CD14-positive monocyte (primary cell): ENCODE results near the gene PAN3. TPM values are rescaled to one million over a fixed set of nuclear protein-coding genes. Genes with fewer than 3 reads are reported as not detected.

Experiments
- DNase-seq, 3 donors: peaks; one replicate each; pipeline ENCODE4 v3.0.0-alpha.2; 2011 to 2022
- H2AFZ ChIP-seq: 2 replicates; pipeline ENCODE4 v1.6.0; 2012; ENCODE audit warnings: mild to moderate bottlenecking, low read depth, low read length, inconsistent platforms; ENCODE audit not compliant: insufficient read depth, poor library complexity, severe bottlenecking
- H3K27ac ChIP-seq, 2 donors: 1 replicate in 1 of 2; 2 replicates in 1 of 2; pipeline ENCODE4 v1.5.1; 2012 to 2013; ENCODE audit warnings: low read length in 2 of 2, control low read depth in 1 of 2, inconsistent platforms in 1 of 2, low read depth in 1 of 2, mild to moderate bottlenecking in 1 of 2
- H3K27me3 ChIP-seq, 2 donors: one replicate each; pipeline versions ENCODE4 v1.6.0 to v1.6.1; 2011 to 2013; ENCODE audit warnings: low read length in 2 of 2; ENCODE audit not compliant: control insufficient read depth in 2 of 2, insufficient read depth in 2 of 2
- H3K36me3 ChIP-seq, 2 donors: replicated peaks in 1 of 2; 1 replicate in 1 of 2; 2 replicates in 1 of 2; pipeline versions ENCODE4 v1.5.1 to v1.6.1; 2012 to 2013; ENCODE audit warnings: low read length in 2 of 2, control low read depth in 1 of 2, inconsistent platforms in 1 of 2, mild to moderate bottlenecking in 1 of 2; ENCODE audit not compliant: insufficient read depth in 2 of 2, control insufficient read depth in 1 of 2
- H3K4me1 ChIP-seq, 2 donors: 1 replicate in 1 of 2; 2 replicates in 1 of 2; pipeline versions ENCODE4 v1.5.1 to v1.6.1; 2012 to 2013; ENCODE audit warnings: low read length in 2 of 2, control low read depth in 1 of 2, inconsistent platforms in 1 of 2, mild to moderate bottlenecking in 1 of 2, moderate library complexity in 1 of 2; ENCODE audit not compliant: insufficient read depth in 2 of 2, control insufficient read depth in 1 of 2
- H3K4me2 ChIP-seq: replicated peaks from 2 replicates; pipeline ENCODE3; 2012; ENCODE audit warnings: low read length, moderate library complexity, mild to moderate bottlenecking; ENCODE audit not compliant: poor library complexity, severe bottlenecking; ENCODE audit errors: extremely low read depth
- H3K4me3 ChIP-seq, 3 experiments: fragments of 200-600 bp in 1 of 3; sonication (generic) in 1 of 3; replicated peaks in 1 of 3; 1 replicate in 2 of 3; 2 replicates in 1 of 3; pipeline ENCODE4 v1.5.1; 2011 to 2013; ENCODE audit warnings: low read length in 3 of 3, mild to moderate bottlenecking in 3 of 3, control low read depth in 2 of 3, low read depth in 2 of 3, inconsistent platforms in 1 of 3, moderate library complexity in 1 of 3
- H3K79me2 ChIP-seq: 2 replicates; pipeline ENCODE4 v1.6.0; 2012; ENCODE audit warnings: mild to moderate bottlenecking, control low read depth, inconsistent platforms, low read length, moderate library complexity; ENCODE audit not compliant: insufficient read depth
- H3K9ac ChIP-seq: 2 replicates; pipeline ENCODE4 v1.6.0; 2017; ENCODE audit warnings: low read length, mild to moderate bottlenecking; ENCODE audit not compliant: insufficient read depth, poor library complexity, severe bottlenecking
- H3K9me3 ChIP-seq, 2 donors: replicated peaks in 1 of 2; 1 replicate in 1 of 2; 2 replicates in 1 of 2; pipeline versions ENCODE4 v1.5.1 to v1.6.1; 2012 to 2013; ENCODE audit warnings: low read length in 2 of 2, control low read depth in 1 of 2; ENCODE audit not compliant: control insufficient read depth in 1 of 2, insufficient read depth in 1 of 2
- H4K20me1 ChIP-seq: 2 replicates; pipeline ENCODE4 v1.6.0; 2012; ENCODE audit warnings: mild to moderate bottlenecking, low read length, control low read depth, moderate library complexity; ENCODE audit not compliant: insufficient read depth
- H3K27ac Mint-ChIP-seq, 7 donors: one replicate each; pipeline ENCODE4 v1.8.0; 2020; ENCODE audit warnings: mild to moderate bottlenecking in 7 of 7, mixed read lengths in 7 of 7, moderate library complexity in 6 of 7, inconsistent platforms in 2 of 7
- H3K27me3 Mint-ChIP-seq, 3 donors: one replicate each; pipeline ENCODE4 v1.8.0; 2021 to 2022; ENCODE audit warnings: low read depth in 3 of 3, mild to moderate bottlenecking in 3 of 3, mixed read lengths in 3 of 3, moderate library complexity in 3 of 3, inconsistent platforms in 1 of 3
- H3K36me3 Mint-ChIP-seq, 2 donors: one replicate each; pipeline ENCODE4 v1.8.0; 2020; ENCODE audit warnings: mixed read lengths in 2 of 2, inconsistent platforms in 1 of 2, mild to moderate bottlenecking in 1 of 2
- H3K4me1 Mint-ChIP-seq: one replicate; pipeline ENCODE4 v1.8.0; 2020; ENCODE audit warnings: mild to moderate bottlenecking, mixed read lengths
- H3K4me3 Mint-ChIP-seq, 2 donors: one replicate each; pipeline ENCODE4 v1.8.0; 2020; ENCODE audit warnings: mild to moderate bottlenecking in 2 of 2, mixed read lengths in 2 of 2, moderate library complexity in 1 of 2
- H3K9me3 Mint-ChIP-seq, 7 donors: one replicate each; pipeline ENCODE4 v1.8.0; 2020 to 2022; ENCODE audit warnings: mixed read lengths in 7 of 7, mild to moderate bottlenecking in 6 of 7, moderate library complexity in 6 of 7, inconsistent platforms in 2 of 7
- CTCF ChIP-seq: fragments of 200-600 bp; IDR thresholded peaks from one replicate; pipeline ENCODE4 v1.8.0; 2022; ENCODE audit warnings: antibody characterized with exemption, mild to moderate bottlenecking
- WGBS: methylation state at CpG from one replicate; pipeline ENCODE4 v1.1.5; 2013; ENCODE audit warnings: missing lambda C conversion rate; ENCODE audit not compliant: insufficient coverage; 5-methylcytosine and 5-hydroxymethylcytosine counted together
- intact Hi-C, 2 donors: fragments of 100-400 bp; cut with micrococcal nuclease; formaldehyde crosslinking; loops; one replicate each; pipeline versions ENCODE4 v1.15.0 to v1.15.1; 2023
- polyA plus RNA-seq, 3 donors: library from polyadenylated mRNA; depleted of rRNA in 1 of 3; unstranded in 2 of 3; stranded (reverse) in 1 of 3; fragments of 300-500 nt in 2 of 3; fragments of >200 nt in 1 of 3; fragmentation: Illumina TruSeq in 2 of 3; gene quantifications; 1 replicate in 2 of 3; 2 replicates in 1 of 3; pipeline ENCODE4 v1.2.3, GENCODE V29; 2012 to 2021

PAN3 gene
- polyA plus RNA-seq, 3 donors = 3.0 to 27.9 (median 3.2) TPM

- Mint-ChIP-seq H3K9me3 (no peaks in the 10 kb centered on the region), H3K4me3 (no peak overlapping the region), H3K36me3 (no peaks in the 10 kb centered on the region), H3K27ac (no peak overlapping the region), H3K4me1 (peaks cover 2% of the 10 kb centered on the region), H3K27me3 (peaks cover 19 to 63% (median 55%) of the 10 kb centered on the region in 3 donors)
- no peak overlapping the region for H3K4me3 ChIP-seq
- DNase-seq = no peak
- no peaks in the 10 kb centered on the region for H3K79me2 ChIP-seq
- no peak overlapping the region for H3K4me2 ChIP-seq
- H4K20me1 ChIP-seq = no peaks in the 10 kb centered on the region
- 97% methylated on average over 7 of the region's 14 CpGs for WGBS
- H2AFZ ChIP-seq = no peak overlapping the region
- no peak for TF ChIP-seq CTCF
- H3K9ac ChIP-seq = no peak overlapping the region
- H3K27me3 ChIP-seq = peaks cover 9 to 38% of the 10 kb centered on the region in 2 donors
- no peaks in the 10 kb centered on the region for H3K4me1 ChIP-seq
- intact Hi-C loops = no loop called here
- no peak overlapping the region for H3K27ac ChIP-seq
- no peaks in the 10 kb centered on the region for H3K9me3 ChIP-seq
- no peaks in the 10 kb centered on the region for H3K36me3 ChIP-seq
Observed at GRCh38 chr13:28327373-28328270, 189.3 kb downstream of the PAN3 start.

GRCh38 chr13:28328271-28328607 lies 189.9 kb downstream of the PAN3 start:
- Mint-ChIP-seq H3K9me3 (no peaks in the 10 kb centered on the region), H3K4me3 (no peak overlapping the region), H3K36me3 (no peaks in the 10 kb centered on the region), H3K27ac (no peak overlapping the region), H3K4me1 (peaks cover 2% of the 10 kb centered on the region), H3K27me3 (peaks cover 20 to 70% (median 49%) of the 10 kb centered on the region in 3 donors)
- no peak overlapping the region for H3K4me3 ChIP-seq
- no peak for TF ChIP-seq CTCF
- H3K36me3 ChIP-seq = no peaks in the 10 kb centered on the region
- no peaks in the 10 kb centered on the region for H4K20me1 ChIP-seq
- H3K27ac ChIP-seq = no peak overlapping the region
- no peak overlapping the region for H3K9ac ChIP-seq
- no peak overlapping the region for H2AFZ ChIP-seq
- no peaks in the 10 kb centered on the region for H3K4me1 ChIP-seq
- intact Hi-C loops = no loop called here
- H3K4me2 ChIP-seq = no peak overlapping the region
- H3K9me3 ChIP-seq = no peaks in the 10 kb centered on the region
- no CpG with 5 or more reads among the region's 8 CpGs for WGBS
- no peak for DNase-seq
- H3K79me2 ChIP-seq = no peaks in the 10 kb centered on the region
- H3K27me3 ChIP-seq = peaks cover 15 to 43% of the 10 kb centered on the region in 2 donors
